ENCODE measurements around the gene TDRD3.

TDRD3 gene

GRCh38 chr13:60414177-60414576 lies 17.2 kb downstream of the TDRD3 start:
- CTCF ChIA-PET = interaction anchor here (1.1 kb wide), 1 partner anchor 17 kb away, joined by 4 read pairs; the partner anchor contains the start of gene TDRD3
- POLR2A ChIA-PET = no interaction called here
- TF ChIP-seq, protein P1, sequence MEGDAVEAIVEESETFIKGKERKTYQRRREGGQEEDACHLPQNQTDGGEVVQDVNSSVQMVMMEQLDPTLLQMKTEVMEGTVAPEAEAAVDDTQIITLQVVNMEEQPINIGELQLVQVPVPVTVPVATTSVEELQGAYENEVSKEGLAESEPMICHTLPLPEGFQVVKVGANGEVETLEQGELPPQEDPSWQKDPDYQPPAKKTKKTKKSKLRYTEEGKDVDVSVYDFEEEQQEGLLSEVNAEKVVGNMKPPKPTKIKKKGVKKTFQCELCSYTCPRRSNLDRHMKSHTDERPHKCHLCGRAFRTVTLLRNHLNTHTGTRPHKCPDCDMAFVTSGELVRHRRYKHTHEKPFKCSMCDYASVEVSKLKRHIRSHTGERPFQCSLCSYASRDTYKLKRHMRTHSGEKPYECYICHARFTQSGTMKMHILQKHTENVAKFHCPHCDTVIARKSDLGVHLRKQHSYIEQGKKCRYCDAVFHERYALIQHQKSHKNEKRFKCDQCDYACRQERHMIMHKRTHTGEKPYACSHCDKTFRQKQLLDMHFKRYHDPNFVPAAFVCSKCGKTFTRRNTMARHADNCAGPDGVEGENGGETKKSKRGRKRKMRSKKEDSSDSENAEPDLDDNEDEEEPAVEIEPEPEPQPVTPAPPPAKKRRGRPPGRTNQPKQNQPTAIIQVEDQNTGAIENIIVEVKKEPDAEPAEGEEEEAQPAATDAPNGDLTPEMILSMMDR (IDR thresholded peaks at IDR 0.05; ENCODE audit: insufficient read depth, low read length, missing control alignments) = no peak

GRCh38 chr13:60417734-60418133 lies 20.7 kb downstream of the TDRD3 start:
- POLR2A ChIA-PET = interaction anchor here (0.6 kb wide), 1 partner anchor 15 kb away, joined by 3 read pairs; no protein-coding TSS in a partner anchor
- DNase-seq (ENCODE audit: low read depth, low spot score) = no peak
- CTCF ChIA-PET = interaction anchor here (0.9 kb wide), 1 partner anchor 13 kb away, joined by 3 read pairs; no protein-coding TSS in a partner anchor
- TF ChIP-seq, protein P1 (IDR thresholded peaks at IDR 0.05; ENCODE audit: insufficient read depth, low read length, missing control alignments) = no peak
- H3K4me3 ChIP-seq (ENCODE audit: low read depth, low read length) = no peak overlapping the region

More at GRCh38 chr13:60414177-60414576, 17.2 kb downstream of the TDRD3 start:
- DNase-seq (ENCODE audit: low read depth, low spot score) = no peak
- H3K4me3 ChIP-seq (ENCODE audit: low read depth, low read length) = no peak overlapping the region

DNA sequence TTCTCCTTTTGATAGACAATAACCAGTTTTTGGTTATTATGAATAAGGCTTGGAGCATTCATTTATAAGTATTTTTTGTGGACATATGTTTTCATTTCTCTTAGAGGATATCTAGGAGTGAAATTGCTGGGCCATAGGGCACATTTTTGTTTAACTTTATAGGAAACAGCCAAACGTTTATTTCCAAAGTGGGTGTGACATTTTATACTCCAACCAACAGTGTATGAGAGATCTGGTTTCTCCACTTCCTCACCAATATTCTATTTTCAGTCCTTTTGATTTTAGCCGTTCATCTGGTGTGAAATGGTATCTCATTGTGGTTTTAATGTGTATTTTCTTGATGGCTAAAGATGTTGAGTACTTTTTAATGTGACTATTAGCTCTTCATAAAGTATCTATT lies 21.9 kb downstream of the TDRD3 start:
- ChIA-PET POLR2A (no interaction called here), CTCF (no interaction called here)
- no peak overlapping the region for H3K4me3 ChIP-seq (ENCODE audit: low read depth, low read length)
- no peak for DNase-seq (ENCODE audit: low read depth, low spot score)
- TF ChIP-seq, protein P1 (IDR thresholded peaks at IDR 0.05; ENCODE audit: insufficient read depth, low read length, missing control alignments) = no peak

GRCh38 chr13:60425332-60425731 lies 28.3 kb downstream of the TDRD3 start:
- ChIA-PET CTCF (interaction anchor here (1.0 to 1.6 kb wide), 3 partner anchors 9 to 518 kb away, joined by 3 read pairs; no protein-coding TSS in a partner anchor), POLR2A (no interaction called here)
- DNase-seq (ENCODE audit: low read depth, low spot score) = no peak
- H3K4me3 ChIP-seq (ENCODE audit: low read depth, low read length) = no peak overlapping the region
- TF ChIP-seq, protein P1 (IDR thresholded peaks at IDR 0.05; ENCODE audit: insufficient read depth, low read length, missing control alignments) = no peak

GRCh38 chr13:60426075-60426474 lies 29.1 kb downstream of the TDRD3 start:
- POLR2A ChIA-PET = no interaction called here
- TF ChIP-seq, protein P1 (IDR thresholded peaks at IDR 0.05; ENCODE audit: insufficient read depth, low read length, missing control alignments) = no peak
- no peak for DNase-seq (ENCODE audit: low read depth, low spot score)
- no peak overlapping the region for H3K4me3 ChIP-seq (ENCODE audit: low read depth, low read length)
- CTCF ChIA-PET = interaction anchor here (1.4 to 1.6 kb wide), 2 partner anchors 22 to 199 kb away, joined by 3 to 8 read pairs; no protein-coding TSS in a partner anchor

DNA sequence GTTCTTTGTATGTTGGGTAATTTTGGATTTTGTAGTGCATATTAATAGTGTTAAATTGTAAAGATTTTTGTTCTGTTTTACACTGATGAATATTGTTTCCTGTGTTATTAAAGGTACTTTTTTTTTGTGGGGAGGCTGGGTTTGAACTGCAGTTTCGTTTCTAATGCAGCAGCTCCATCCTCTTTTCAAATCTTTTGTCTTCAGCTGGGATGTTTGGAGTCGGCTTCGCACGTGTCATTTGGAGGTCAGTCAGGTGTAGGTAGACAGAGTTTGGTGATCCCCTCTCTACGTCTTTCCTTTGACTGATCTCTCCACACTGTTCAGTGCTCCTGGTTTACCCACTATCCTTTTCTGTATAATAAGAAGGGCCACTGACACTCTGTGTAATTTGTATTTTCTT lies 30.3 kb downstream of the TDRD3 start:
- ChIA-PET CTCF (interaction anchor here (1.1 kb wide), 1 partner anchor 29 kb away, joined by 4 read pairs; the partner anchor contains the start of gene TDRD3), POLR2A (no interaction called here)
- TF ChIP-seq, protein P1 (IDR thresholded peaks at IDR 0.05; ENCODE audit: insufficient read depth, low read length, missing control alignments) = no peak
- no peak overlapping the region for H3K4me3 ChIP-seq (ENCODE audit: low read depth, low read length)
- DNase-seq (ENCODE audit: low read depth, low spot score) = no peak

All from AG04449 (cell line).